SKM-1 treated with dmso at 0.1 percent for 144 hours (cell line): ENCODE measurements around the gene UBAP2L.
"Not testable (repeated sequence)": the region's sequence is repeated elsewhere in the genome, so short reads cannot be mapped to it uniquely, and the experiment has no call there.

ENCODE experiments used
- DNase-seq: peaks from one replicate; lab custom pipeline; 2025; ENCODE audit not compliant: unreplicated experiment; lab: John Stamatoyannopoulos, UW

UBAP2L gene

GRCh38 chr1:154241703-154242351 lies 21.1 kb downstream of the UBAP2L start:
- DNase-seq: no peak

GRCh38 chr1:154253671-154254070 lies 32.9 kb downstream of the UBAP2L start:
- DNase-seq: no peak

GRCh38 chr1:154256686-154257085 lies 35.9 kb downstream of the UBAP2L start:
- DNase-seq: no peak

- no peak for DNase-seq
Measured at GRCh38 chr1:154258784-154259183, 38.0 kb downstream of the UBAP2L start.

DNA sequence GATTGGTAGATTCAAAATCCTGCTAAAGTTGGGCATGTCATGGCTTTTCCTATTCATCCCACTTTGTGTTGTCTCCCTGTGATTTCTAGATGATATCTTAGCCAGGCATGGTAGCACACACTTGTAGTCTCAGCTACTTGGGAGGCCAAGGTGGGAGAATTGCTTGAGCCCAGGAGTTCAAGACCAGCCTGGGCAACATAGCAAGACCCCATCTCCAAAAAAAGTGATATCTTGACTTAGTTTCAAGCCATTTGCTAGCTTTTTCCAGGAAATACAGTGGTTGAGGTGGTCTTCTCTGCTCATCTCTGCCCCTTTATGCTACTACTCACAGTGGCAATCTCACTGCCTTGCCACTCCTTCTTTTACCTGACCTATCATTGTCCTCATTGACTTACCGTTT lies 39.4 kb downstream of the UBAP2L start:
- DNase-seq: no peak

DNA sequence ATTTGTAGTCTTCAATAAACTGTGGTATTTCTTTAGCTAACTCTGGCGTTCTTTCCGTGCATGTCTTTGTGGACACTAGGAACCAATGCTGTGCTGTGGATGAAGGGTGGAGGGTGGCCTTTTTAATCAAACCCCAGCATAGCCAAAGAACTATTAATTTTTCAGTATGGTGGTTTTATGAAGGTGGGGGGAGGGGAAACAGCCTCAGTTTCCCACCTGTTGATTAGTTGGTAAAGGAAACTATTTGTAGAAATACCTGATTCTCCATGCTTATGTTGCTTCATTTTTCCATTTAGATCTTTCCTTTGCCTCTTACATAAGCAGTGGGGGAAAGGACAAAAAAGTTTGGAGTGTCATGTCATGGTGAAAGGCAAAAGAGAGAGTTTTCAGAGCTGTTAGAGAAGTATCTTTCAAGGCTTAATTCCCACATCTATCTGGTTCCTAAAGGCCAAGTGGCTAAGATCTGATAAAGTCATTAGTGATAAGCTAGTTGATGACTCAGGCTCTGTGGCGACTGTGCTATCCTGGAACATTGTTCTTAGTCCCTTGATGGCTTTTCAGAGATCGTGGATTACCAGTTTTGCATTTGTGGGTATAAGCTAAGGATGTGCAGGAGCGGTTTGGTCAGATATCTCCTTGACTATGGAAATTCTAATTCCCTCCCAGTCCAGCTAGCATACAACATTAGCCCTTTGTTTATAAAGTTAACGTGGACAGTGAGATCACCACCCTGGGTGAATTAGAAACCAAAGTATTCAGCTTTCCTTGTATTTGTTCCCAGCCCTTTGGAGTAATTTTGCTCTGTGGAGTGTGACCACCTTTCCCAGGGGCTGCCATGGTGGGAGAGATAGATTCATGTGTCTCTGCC lies 42.9 kb downstream of the UBAP2L start:
- DNase-seq: no peak

- DNase-seq: no peak
Measured at GRCh38 chr1:154264454-154264853, 43.7 kb downstream of the UBAP2L start.

DNA sequence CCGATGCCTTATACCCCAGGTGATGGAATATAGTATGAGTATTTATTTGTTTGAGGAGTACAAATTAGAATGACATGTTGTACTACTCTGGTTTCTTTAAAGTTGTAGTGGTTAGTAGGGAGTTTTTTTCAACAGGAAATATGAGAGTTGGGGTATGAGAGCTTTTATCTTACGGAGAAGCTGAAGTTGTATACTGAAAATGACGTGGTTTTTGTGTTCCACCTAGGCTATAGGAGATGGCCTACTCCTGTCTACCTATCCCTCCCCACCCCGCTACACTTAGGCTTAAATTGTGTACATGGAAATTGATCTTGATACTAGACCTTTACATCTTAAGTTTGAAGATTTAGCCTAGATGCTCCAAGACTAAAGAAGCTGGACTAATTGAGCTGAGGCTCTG lies 44.8 kb downstream of the UBAP2L start:
- DNase-seq: no peak

DNA sequence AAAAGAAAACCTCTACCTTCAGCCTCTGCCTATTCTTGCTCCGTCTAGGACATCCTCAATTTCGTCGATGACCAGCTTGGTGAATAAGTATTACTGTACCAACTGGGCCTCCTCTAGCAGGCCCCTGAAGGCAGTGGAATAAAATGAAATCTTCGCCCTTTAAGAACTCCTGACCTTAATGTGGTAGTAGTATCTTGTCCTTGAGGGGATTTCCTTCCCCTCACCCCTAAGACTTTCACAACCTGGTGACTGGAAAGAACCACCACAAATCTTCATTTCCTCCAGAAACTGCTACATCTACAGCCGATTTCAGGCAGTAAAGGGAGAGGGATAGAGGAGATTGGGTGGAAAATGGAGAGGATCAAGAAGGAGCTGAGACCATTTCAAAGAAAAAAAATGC lies 50.1 kb downstream of the UBAP2L start:
- no peak for DNase-seq

GRCh38 chr1:154272217-154272998 lies 51.7 kb downstream of the UBAP2L start, which contains the start of gene HAX1:
TSS of gene HAX1 (plus strand) at chr1:154272629. CDS start at chr1:154272724, 95 bp downstream.
- DNase-seq: peak; percentile 100

GRCh38 chr1:154272999-154273563 lies 52.3 kb downstream of the UBAP2L start:
- DNase-seq: no peak

- no peak for DNase-seq
Measured at GRCh38 chr1:154276797-154277196, 56.0 kb downstream of the UBAP2L start.

DNA sequence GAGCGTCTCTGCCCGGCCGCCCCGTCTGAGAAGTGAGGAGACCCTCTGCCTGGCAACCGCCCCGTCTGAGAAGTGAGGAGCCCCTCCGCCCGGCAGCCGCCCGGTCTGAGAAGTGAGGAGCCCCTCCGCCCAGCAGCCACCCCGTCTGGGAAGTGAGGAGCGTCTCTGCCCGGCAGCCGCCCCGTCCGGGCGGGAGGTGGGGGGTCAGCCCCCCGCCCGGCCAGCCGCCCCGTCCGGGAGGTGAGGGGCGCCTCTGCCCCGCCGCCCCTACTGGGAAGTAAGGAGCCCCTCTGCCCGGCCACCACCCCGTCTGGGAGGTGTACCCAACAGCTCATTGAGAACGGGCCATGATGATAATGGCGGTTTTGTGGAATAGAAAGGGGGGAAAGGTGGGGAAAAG lies 66.8 kb downstream of the UBAP2L start:
- DNase-seq: not testable (repeated sequence)

DNA sequence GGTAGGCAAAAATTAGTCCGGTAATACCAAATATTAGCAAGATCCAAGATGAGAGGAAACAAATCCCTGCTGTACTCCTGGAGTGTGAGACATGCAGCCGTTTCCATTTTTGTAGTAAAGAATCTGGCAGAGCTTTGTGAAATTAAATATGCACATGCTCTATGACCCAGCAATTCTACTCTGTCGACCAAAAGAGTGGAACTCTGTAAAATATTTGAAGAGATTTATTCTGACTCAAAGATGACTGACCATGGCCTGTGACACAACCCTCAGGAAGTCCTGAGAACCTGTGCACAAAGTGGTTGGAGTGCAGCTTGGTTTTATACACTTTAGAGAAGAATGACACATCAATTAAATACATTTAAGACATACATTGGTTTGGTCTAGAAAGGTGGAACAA lies 67.9 kb downstream of the UBAP2L start:
- no peak for DNase-seq

DNA sequence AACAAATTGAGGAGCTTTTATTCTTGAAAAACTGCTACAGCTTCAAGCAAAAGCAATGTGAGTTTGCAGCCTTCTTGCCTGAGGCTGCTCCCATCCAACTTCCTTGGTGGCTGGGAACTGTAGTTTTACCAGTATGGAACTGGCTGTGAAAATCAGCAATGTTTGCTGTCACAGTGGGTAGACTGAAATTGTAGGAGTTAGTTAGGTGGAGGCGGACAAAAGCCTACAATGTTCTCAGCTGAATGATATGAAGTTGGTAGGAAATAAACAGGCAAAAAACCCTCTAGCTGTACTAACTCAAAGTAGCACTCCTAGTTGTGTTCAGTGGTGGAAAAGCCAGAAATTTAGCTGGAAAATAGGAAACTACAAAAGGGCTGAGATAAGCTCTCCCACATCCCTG lies 70.2 kb downstream of the UBAP2L start:
- DNase-seq: no peak

- peak; percentile 63 for DNase-seq
Measured at GRCh38 chr1:154295408-154296235, 74.9 kb downstream of the UBAP2L start.

DNA sequence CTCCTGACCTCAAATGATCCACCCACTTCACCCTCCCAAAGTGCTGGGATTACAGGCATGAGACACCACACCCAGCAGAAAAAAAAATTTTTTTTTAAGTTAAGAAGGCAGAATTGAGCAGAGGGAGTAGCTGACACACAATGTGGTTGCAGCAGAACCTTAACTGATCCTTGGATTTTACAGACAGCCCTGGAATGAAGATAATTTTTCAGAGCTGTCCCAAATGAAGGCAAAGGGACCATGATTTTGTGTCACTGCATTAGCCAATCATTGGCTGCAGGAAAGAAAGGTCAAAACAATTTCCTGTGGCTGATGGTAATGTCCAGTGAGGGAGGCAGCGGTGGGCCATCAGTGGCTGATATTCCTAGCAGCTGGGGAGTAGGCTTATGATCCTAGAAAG lies 80.8 kb downstream of the UBAP2L start:
- no peak for DNase-seq

DNA sequence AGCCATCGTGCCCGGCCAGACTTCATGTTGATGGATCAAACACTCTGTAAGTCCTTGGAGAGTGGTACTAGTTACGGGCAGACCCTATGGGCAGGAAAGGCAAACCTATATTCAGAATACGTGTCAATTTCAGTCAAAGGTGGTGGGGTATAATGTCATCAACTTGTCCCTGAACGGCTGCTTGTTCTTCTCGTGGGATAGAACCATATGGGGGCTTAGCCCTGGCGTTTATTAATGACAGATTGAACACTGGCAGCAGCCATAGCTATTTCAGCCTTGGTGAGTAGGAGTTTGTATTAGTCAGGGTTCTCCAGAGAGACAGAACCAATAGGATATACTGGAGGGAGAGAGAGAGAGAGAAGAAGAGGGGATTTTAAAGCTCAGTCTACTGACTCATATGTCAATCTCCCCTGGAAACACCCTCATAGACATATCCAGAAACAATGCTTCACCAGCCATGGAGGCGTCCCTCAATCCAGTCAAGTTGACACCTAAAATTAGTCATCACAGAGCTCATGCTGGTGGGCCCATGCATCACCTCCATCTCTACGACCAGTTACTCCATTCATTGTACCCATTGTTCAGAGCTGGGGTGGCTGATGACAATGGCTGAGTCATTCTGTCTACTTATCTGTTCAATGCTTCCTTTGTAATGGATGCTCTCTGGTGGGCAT lies 84.0 kb downstream of the UBAP2L start:
- no peak for DNase-seq

DNA sequence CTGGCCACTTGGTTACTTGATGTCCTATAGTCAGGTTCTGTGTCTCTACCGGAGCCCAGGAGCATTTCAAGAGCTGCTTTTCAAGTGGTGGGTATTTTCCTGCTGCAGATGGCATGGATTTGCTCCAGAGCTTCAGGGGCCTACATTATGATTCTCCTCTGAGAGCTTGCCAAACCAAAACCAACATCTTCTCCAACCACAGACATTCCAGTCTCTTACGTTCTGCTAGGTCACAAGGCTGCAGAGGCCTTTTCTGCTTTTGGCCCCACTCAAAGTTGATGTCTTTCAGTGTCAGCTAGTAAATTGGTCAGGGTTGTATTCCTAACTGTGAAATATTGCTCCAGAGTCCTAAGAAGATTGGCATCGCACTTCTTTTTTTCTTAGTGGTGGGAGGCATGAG lies 85.4 kb downstream of the UBAP2L start:
- no peak for DNase-seq
